GM04503 (cell line): ENCODE measurements around the gene PDCD2L.

Experiments
- DNase-seq: peaks from one replicate; pipeline ENCODE4 v3.0.0-alpha.2; 2012; ENCODE audit warnings: low read depth

Gene PDCD2L

DNA sequence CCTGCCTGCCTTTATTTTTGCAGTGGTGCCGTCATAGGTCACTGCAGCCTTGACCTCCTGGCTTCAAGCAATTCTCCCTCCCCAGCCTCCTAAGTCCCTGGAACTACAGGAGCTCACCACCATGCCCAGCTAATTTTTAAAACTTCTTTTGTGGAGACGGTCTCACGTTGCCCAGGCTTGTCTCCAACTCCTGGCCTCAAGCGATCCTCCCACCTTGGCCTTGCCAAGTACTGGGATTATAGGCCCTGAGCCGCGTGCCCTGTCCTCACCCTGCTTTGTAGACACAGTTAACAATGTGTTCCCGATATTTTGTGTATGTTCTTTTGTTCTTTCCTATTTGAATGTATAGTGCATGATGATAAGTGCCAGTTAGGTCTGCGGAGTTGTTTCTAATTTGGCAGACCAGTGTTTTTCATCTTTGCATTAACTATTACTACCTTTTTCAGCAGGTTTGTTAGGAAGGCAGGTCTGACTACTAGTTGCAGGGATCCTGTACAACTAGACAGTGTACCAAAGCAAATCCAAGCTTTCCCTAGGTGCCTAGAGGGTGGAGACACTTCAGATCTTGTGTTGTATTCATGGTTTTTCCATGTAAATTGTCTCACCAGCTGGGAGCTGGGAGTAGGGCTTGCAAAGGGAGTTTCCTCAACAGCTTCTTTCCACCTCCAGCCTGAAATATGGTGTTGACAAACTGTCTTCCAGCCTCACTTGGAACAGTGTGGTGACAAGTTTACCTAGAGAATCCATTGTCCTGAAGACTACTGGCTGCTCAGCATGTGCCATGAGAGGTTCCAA, 67.9 kb downstream of the PDCD2L start:
- DNase-seq, result no peak

DNA sequence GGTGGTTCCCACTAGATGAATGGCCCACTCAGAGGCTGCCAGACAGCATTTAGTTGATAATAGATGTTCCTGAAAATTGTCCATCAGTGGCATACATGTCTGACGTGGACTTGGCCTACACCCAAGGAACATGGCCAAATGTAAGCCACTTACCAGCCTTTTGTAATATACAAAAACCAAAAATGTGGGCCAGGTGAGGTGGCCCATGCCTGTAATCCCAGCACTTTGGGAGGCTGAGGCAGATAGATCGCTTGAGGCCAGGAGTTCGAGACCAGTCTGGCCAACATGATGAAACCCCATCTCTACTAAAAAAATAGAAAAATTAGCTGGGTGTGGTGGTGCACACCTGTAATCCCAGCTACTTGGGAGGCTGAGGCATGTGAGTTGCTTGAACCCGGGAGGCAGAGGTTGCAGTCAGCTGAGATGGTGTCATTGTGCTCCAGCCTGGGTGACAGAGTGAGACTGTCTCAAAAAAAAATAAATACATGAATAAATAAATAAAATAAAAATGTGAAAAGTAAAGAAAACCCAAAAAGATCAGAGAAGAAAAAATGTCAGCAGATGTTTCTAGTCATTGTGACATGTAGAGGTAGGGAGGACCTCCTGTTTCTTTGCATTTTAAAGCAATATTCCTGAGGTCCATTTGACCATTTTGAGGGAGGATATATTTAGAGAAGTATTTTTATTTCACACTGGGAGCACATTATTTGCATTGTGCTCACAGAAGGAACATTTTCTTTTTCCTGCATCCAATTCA, 70.2 kb downstream of the PDCD2L start:
- DNase-seq, result no peak

DNA sequence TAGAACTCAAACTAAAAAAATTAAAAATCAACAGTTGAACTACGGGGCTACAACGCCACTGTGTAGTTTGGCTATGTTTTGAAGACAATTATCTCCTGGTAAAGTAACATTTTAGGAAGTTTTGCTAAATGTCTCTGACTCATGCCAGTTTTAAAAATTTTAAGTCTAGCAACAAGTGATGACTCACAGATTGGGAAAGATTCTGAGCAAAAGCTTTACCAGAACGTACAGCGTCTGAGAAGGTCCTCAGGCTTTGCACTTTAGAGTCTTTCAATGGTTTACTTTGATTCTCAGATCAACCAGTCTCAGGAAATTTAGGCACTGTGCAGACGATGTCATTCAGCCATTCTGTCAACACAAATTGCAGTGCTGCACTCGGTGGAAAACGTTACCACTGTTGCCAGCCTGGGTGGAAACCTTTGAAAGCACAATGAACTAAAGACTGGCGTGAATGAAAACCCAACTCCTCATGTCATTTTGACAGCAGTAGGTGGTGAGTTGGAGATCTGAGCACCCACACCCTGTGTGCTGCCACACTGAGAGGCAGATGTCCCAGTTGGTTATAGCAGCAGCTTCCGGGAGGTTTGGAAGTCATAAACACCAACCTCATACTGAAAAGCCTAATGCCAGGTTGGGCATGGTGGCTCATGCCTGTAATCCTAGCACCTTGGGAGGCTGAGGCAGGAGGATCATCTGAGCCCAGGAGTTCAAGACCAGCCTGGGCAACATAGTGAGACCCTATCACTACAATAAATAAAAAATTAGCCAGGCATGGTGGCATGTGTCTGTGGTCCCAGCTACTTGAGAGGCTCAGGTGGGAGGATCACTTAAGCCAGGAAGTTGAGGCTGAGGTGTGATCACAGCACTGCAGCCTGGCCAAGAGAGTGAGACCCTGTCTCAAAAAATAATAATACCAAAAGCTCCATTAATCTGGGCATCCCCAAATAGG, 71.1 kb downstream of the PDCD2L start:
- peak; percentile 82 for DNase-seq
